GM12878 (cell line): ENCODE measurements around the gene CCDC134.

Source experiments
- JUND ChIP-seq: IDR thresholded peaks from 2 replicates; pipeline ENCODE4 v1.6.1; 2012; ENCODE audit warnings: low read depth, mild to moderate bottlenecking, low read length, improper control_type of control experiment, moderate library complexity
- TF ChIP-seq, protein P1 (sequence below): IDR thresholded peaks from 2 replicates; pipeline ENCODE4 v1.6.1; 2011; ENCODE audit warnings: borderline replicate concordance, low read depth, mild to moderate bottlenecking, moderate library complexity, low read length; ENCODE audit not compliant: insufficient read depth, poor library complexity, severe bottlenecking

DNA sequence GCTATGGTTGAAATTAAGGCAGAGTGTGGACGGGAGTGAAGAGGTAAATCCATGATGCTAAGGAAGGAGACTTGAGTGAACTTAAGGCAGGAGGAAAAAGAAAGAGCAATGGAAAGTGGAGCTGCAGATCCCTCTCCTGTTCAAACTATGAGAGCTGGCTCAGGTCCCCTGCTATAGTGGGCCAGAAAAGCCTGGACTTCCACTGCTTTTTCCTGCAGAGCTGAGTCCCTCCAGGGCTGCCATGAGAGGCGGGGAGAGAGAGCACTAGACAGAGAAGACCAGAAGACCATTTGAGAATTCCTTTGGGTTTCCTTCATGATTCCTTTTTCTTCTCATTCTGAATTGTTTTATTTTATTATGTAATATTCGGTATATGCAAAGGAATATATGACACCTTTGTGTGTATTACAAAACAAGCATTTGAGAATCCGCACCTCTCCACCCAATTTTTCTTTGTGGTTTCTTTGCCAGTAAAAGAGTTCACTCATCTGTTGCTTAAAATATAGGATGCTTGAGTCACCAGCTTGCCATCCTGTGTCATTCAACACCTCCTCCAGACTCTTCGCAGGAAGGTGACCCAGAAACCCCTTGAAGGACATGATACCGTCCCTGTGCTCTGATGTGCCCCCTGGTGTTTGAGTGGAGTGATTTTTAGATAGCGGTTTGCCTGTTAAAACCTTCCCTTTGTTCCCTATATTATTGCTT lies 56.8 kb downstream of the CCDC134 start:
- TF ChIP-seq, protein P1, sequence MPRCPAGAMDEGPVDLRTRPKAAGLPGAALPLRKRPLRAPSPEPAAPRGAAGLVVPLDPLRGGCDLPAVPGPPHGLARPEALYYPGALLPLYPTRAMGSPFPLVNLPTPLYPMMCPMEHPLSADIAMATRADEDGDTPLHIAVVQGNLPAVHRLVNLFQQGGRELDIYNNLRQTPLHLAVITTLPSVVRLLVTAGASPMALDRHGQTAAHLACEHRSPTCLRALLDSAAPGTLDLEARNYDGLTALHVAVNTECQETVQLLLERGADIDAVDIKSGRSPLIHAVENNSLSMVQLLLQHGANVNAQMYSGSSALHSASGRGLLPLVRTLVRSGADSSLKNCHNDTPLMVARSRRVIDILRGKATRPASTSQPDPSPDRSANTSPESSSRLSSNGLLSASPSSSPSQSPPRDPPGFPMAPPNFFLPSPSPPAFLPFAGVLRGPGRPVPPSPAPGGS, result peak; percentile 30
- TF ChIP-seq JUND, result no peak
